ENCODE measurements around the gene EPN3. TPM values are rescaled to one million over a fixed set of nuclear protein-coding genes. Genes with fewer than 3 reads are reported as not detected.

EPN3 gene
- total RNA-seq, 3 donors from 2014 or later = 16.2 to 40.0 (median 27.4) TPM

DNA sequence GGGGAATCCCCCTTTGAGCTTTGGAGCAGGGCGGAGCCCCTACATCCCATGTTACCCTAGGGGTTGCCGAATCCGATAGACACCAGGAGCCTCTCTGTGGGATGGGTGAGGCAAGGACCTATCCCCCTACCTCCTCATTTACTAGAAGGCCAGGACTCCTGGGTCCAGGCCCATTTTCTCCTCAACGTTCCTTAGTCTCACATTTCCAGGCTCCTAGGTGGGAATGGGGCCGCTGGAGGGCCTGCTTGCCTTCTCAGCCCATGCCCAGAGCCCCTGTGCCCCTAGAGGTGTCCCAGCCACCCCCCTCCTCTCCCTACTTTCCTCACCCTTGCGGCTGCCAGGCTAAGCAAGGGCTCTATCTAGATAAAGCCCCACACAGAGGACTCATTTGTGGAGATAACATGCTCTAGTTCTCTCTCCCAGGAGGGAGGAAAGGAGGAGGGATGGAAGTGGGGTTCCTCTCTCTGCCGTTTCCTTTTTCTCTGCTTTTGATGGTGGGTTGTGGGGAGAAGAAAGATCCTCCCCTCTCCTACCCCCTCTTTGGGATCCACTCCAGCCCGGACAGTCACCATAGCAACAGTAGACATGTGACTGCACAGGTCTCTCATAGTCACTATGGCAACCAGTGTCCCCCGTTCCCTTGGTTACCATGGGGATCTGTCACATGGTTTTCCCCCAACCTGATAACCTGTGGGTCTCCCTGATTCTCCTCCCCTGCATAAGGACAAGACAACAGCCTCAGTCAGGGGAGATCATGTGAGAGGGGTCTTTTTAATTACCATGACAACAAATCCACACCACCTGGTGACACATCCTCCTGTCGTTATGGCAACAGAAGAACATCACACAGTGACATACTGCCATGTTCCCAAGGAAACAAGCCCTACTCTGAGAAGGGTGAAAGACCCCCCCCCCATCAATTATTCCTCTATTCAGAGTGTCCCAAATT is 33.1 kb downstream of the EPN3 start:
- DNase-seq = no peak
- no peak overlapping the region for H3K4me3 ChIP-seq
- intact Hi-C loops (cut with DNase I, micrococcal nuclease) = no loop called here

DNA sequence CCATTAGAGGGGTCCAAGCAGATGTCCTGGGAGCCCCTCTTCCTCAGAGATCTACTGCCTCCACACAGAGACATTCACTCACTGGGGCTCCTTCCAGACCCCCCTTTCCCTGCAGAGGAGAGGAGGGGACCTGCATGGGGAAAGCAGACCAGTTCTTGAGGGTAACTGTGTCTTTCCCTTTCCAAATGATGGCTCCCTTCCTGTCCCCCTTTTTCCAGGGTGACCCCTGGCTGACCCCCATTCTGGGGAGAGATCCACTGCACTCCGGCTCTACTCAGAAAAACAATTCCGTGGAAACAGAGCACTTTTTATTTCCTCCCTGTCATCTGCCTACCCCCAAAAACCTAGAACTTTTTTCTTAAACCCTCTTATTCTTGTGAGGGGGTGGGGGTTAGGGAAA is 34.4 kb downstream of the EPN3 start:
- intact Hi-C loops (cut with DNase I, micrococcal nuclease) = no loop called here
- Histone ChIP-seq H3K4me3 (no peak overlapping the region), H3K4me1 (ENCODE audit: low read depth) (no peaks in the 10 kb centered on the region), H3K9me3 (no peaks in the 10 kb centered on the region), H3K36me3 (ENCODE audit: low read depth) (no peaks in the 10 kb centered on the region)
- TF ChIP-seq, protein P1, sequence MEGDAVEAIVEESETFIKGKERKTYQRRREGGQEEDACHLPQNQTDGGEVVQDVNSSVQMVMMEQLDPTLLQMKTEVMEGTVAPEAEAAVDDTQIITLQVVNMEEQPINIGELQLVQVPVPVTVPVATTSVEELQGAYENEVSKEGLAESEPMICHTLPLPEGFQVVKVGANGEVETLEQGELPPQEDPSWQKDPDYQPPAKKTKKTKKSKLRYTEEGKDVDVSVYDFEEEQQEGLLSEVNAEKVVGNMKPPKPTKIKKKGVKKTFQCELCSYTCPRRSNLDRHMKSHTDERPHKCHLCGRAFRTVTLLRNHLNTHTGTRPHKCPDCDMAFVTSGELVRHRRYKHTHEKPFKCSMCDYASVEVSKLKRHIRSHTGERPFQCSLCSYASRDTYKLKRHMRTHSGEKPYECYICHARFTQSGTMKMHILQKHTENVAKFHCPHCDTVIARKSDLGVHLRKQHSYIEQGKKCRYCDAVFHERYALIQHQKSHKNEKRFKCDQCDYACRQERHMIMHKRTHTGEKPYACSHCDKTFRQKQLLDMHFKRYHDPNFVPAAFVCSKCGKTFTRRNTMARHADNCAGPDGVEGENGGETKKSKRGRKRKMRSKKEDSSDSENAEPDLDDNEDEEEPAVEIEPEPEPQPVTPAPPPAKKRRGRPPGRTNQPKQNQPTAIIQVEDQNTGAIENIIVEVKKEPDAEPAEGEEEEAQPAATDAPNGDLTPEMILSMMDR (IDR thresholded peaks at IDR 0.05) = no peak
- DNase-seq (no peak), ATAC-seq (no peak)

More for the DNA sequence above, 33.1 kb downstream of the EPN3 start:
- peaks cover 8% of the 10 kb centered on the region for H3K4me1 ChIP-seq (ENCODE audit: low read depth)
- TF ChIP-seq, protein P1 (IDR thresholded peaks at IDR 0.05) = no peak
- no peak for ATAC-seq
- H3K36me3 ChIP-seq (ENCODE audit: low read depth) = no peaks in the 10 kb centered on the region
- H3K9me3 ChIP-seq = no peaks in the 10 kb centered on the region

DNA sequence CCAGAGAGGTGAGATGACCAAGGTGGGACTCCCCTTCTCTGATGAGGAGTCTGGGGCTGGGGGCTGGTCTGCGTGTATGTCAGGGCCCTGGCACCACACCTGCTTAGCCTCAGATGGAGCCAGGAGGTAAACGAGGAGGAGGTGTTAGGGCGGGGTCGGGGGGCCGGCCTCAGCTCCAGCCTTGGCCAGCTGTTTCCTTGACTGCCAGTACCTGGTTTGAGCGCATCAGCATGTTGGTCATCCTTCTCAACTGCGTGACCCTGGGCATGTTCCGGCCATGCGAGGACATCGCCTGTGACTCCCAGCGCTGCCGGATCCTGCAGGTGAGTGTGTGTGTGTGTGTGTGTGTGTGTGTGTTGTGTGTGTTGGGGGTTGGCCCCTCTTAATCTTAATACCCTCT is 36.1 kb downstream of the EPN3 start:
- H3K9me3 ChIP-seq = no peaks in the 10 kb centered on the region
- ATAC-seq (no peak), DNase-seq (no peak)
- H3K4me3 ChIP-seq = no peak overlapping the region
- H3K4me1 ChIP-seq (ENCODE audit: low read depth) = no peaks in the 10 kb centered on the region
- TF ChIP-seq, protein P1 (IDR thresholded peaks at IDR 0.05) = no peak
- intact Hi-C loops (cut with DNase I, micrococcal nuclease) = no loop called here
- no peaks in the 10 kb centered on the region for H3K36me3 ChIP-seq (ENCODE audit: low read depth)

DNA sequence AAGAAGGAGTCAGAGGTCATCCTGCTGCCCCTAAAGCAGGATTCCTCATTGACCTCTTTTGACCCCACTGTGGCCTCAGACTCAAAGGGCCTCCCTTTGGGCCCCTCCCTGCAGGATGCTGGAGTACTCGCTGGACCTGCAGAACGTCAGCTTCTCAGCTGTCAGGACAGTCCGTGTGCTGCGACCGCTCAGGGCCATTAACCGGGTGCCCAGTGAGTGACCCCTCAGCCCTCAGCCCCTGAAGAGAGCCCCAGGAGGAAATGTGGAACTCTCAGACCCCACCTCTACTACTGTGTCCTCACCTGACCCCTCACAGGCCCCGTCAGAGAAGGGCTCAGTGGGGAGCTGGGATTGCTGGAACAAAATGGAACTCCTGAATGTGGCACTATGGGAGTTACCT is 37.1 kb downstream of the EPN3 start:
- no peak for DNase-seq
- H3K9me3 ChIP-seq = no peaks in the 10 kb centered on the region
- intact Hi-C loops (cut with DNase I, micrococcal nuclease) = no loop called here
- TF ChIP-seq, protein P1 (IDR thresholded peaks at IDR 0.05) = no peak
- no peak overlapping the region for H3K4me3 ChIP-seq
- H3K4me1 ChIP-seq (ENCODE audit: low read depth) = no peaks in the 10 kb centered on the region
- no peak for ATAC-seq
- H3K36me3 ChIP-seq (ENCODE audit: low read depth) = no peaks in the 10 kb centered on the region

DNA sequence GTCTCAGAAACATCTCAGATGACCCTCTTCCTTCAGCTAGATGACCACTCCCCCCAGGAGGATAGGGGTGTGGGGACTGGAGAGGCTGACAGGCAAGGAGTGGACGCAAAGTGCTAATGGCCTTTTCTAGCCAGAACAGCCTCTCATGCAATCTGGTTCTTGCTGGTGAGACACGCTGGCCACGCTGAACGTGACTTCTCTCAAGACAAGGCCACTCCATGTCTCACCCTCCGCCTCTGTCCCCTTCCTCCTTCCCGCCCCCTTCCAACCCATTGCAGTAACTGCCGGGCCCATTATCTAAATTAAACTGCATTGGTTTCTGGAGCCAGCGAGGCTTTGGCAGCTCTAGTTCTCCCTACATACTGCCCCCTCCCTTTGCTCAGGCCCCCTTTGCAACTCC is 37.5 kb downstream of the EPN3 start:
- TF ChIP-seq, protein P1 (IDR thresholded peaks at IDR 0.05) = no peak
- DNase-seq = no peak
- no peaks in the 10 kb centered on the region for H3K4me1 ChIP-seq (ENCODE audit: low read depth)
- no peaks in the 10 kb centered on the region for H3K9me3 ChIP-seq
- H3K4me3 ChIP-seq = no peak overlapping the region
- intact Hi-C loops (cut with DNase I, micrococcal nuclease) = no loop called here
- ATAC-seq = no peak
- no peaks in the 10 kb centered on the region for H3K36me3 ChIP-seq (ENCODE audit: low read depth)

All from mucosa of descending colon (tissue), 3 donors.